ENCODE results near the gene CASKIN2. TPM values are rescaled to one million over a fixed set of nuclear protein-coding genes. Genes with fewer than 3 reads are reported as not detected.
"Not testable (repeated sequence)": the region's sequence is repeated elsewhere in the genome, so short reads cannot be mapped to it uniquely, and the experiment has no call there.

CASKIN2 gene
- total RNA-seq, 1 donor from 2014 or later = 2.2 TPM

DNA sequence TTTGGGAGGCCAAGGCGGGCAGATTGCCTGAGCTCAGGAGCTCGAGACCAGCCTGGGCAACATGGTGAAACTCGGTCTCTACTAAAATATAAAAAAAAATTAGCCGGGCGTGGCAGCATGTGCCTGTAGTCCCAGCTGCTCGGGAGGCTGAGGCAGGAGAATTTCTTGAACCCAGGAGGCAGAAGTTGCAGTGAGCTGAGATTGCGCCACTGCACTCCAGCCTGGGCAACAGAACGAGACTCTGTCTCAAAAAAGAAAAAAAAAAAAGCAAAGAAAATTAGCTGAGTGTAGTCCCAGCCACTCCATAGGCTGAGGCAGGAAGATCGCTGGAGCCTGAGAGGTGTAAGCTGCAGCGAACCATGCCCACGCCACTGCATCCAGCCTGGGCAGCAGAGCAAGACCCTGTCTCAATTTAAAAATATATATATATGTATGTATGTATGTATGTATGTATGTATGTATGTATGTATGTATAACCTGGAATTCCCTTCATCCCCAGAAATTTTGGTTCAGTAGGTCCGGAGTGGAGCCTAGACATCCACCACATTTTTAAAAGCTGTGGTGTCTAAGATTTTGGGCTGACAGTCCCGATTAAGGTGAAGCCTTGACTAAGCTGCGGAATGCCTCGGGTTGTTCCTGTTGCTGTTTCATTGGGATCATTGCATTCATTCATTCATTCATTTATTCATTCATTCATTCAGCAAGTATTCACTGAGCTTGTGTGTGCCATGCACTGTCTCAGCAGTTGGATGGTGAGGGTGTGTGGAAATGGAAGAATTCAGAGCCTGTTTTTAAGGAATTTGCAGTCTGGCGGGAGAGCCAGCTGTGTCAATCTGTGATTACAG is 33.0 kb downstream of the CASKIN2 start:
- intact Hi-C loops (cut with micrococcal nuclease) = no loop called here
- H3K27ac Mint-ChIP-seq = no peak overlapping the region

DNA sequence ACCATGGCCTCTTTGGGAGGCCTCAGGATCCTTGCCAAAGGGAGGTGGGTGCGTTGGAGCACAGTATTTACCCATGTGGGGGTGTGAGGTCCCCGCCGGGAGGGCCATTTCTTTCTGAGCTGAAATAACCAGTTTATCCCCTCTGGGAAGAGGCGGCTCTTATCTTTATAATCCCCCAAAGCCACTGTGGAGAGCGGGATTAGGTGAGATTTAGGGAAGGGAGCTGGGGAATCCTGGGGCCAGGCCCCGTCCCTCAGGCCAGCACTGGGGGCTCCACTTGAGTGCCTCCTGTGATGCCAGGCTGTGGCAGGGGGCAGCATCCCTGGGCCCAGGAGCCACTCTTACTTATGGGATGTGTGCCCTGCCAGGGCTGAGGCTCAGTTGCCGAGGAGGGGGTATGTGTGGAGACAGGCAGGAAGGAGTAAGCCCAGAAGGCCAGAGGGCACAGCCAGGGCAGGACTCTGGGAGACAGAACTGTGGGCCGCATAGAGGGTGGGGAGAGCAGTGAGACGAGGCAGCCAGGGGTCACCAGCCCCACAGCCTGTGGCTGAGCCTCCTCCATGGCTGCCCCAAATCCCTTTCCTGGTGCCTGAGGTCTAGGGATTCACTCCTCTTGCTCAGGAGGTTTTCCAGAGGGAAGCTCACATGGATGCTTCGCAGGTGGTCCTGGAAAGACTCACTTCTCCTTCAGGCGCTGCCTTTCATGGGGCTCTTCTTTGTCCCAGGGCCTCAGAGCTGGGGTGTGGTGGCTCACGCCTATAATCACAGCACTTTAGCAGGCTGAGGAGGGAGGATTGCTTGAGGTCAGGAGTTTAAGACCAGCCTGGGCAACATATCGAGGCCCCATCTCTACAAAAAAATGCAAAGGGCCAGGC is 33.9 kb downstream of the CASKIN2 start:
- Mint-ChIP-seq H3K4me3 (ENCODE audit: low read depth) (no peak overlapping the region), H3K27ac (no peak overlapping the region), H3K9me3 (no peaks in the 10 kb centered on the region), H3K36me3 (ENCODE audit: low read depth) (peaks cover 4% of the 10 kb centered on the region), H3K4me1 (ENCODE audit: low read depth) (peaks cover 7% of the 10 kb centered on the region), H3K27me3 (ENCODE audit: low read depth) (no peaks in the 10 kb centered on the region)
- no peak for DNase-seq (ENCODE audit: low spot score)
- intact Hi-C loops (cut with micrococcal nuclease) = no loop called here

More for the DNA sequence above, 33.0 kb downstream of the CASKIN2 start:
- H3K9me3 Mint-ChIP-seq = no peaks in the 10 kb centered on the region
- H3K4me3 Mint-ChIP-seq (ENCODE audit: low read depth) = no peak overlapping the region
- H3K36me3 Mint-ChIP-seq (ENCODE audit: low read depth) = peaks cover 6% of the 10 kb centered on the region
- H3K27me3 Mint-ChIP-seq (ENCODE audit: low read depth) = no peaks in the 10 kb centered on the region
- H3K4me1 Mint-ChIP-seq (ENCODE audit: low read depth) = peaks cover 14% of the 10 kb centered on the region
- no peak for DNase-seq (ENCODE audit: low spot score)

DNA sequence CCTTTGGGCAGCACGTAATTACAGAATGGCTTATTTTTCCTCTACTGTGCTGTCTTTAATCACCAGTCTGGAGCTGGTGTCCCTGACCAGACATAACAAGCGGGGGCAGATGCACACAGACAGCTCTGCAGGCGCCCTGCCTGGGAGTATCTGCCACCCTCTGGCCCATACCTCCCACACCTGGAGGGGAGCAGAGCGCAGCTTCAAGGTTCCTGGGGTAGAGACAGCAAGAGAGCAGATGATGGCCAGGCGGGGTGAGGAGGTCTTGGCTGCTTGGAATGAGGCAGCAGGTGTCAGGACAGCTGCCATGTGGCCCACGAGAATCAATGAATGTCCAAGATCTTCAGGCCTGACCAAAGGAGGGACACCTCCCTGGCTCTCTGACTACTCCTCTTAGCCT is 35.1 kb downstream of the CASKIN2 start:
- H3K36me3 Mint-ChIP-seq (ENCODE audit: low read depth) = no peaks in the 10 kb centered on the region
- no peak overlapping the region for H3K27ac Mint-ChIP-seq
- peaks cover 4% of the 10 kb centered on the region for H3K4me1 Mint-ChIP-seq (ENCODE audit: low read depth)
- intact Hi-C loops (cut with micrococcal nuclease) = no loop called here
- H3K27me3 Mint-ChIP-seq (ENCODE audit: low read depth) = no peaks in the 10 kb centered on the region
- no peaks in the 10 kb centered on the region for H3K9me3 Mint-ChIP-seq
- no peak for DNase-seq (ENCODE audit: low spot score)
- H3K4me3 Mint-ChIP-seq (ENCODE audit: low read depth) = no peak overlapping the region

DNA sequence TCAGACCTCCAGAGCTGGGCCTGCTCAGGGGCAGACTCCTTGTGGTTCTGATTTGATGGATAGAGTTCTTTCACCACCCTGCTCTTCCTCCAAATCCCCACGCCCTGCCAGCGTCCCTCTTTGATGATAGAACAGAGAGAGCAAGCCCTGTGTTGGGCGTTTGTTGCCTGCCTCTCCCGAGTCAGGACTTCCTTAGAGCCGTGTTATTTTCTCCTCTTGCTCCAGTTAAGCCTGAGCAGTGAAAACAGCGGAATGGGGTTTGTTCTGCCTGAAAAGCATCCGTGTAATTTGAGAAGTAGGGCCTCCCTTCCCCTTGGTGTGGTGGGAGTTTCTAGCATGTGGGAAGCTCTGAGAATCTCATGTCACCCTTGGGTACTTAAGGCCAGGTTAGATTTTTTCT is 36.8 kb downstream of the CASKIN2 start:
- Mint-ChIP-seq H3K4me1 (ENCODE audit: low read depth) (no peaks in the 10 kb centered on the region), H3K9me3 (no peaks in the 10 kb centered on the region), H3K27ac (no peak overlapping the region), H3K27me3 (ENCODE audit: low read depth) (no peaks in the 10 kb centered on the region), H3K36me3 (ENCODE audit: low read depth) (no peaks in the 10 kb centered on the region), H3K4me3 (ENCODE audit: low read depth) (no peak overlapping the region)
- no peak for DNase-seq (ENCODE audit: low spot score)
- intact Hi-C loops (cut with micrococcal nuclease) = no loop called here

DNA sequence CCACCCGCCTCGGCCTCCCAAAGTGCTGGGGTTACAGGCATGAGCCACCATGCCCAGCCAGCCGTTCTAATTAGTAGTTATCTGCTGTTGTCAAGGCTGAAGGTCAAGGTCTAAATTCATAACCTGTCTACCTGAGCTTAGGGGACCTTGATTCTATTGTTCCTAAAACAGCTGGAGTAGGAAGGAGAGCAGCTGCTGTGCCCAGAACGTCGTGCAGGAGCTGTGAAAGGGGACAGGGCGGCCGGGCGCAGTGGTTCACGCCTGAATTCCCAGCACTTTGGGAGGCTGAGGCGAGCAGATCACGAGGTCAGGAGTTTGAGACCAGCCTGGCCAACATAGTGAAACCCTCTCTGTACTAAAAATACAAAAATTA is 37.9 kb downstream of the CASKIN2 start:
- H3K27ac Mint-ChIP-seq; intact Hi-C loops (cut with micrococcal nuclease); H3K36me3 Mint-ChIP-seq (ENCODE audit: low read depth); H3K27me3 Mint-ChIP-seq (ENCODE audit: low read depth); H3K9me3 Mint-ChIP-seq; DNase-seq (ENCODE audit: low spot score); H3K4me3 Mint-ChIP-seq (ENCODE audit: low read depth); H3K4me1 Mint-ChIP-seq (ENCODE audit: low read depth): not testable (repeated sequence)

DNA sequence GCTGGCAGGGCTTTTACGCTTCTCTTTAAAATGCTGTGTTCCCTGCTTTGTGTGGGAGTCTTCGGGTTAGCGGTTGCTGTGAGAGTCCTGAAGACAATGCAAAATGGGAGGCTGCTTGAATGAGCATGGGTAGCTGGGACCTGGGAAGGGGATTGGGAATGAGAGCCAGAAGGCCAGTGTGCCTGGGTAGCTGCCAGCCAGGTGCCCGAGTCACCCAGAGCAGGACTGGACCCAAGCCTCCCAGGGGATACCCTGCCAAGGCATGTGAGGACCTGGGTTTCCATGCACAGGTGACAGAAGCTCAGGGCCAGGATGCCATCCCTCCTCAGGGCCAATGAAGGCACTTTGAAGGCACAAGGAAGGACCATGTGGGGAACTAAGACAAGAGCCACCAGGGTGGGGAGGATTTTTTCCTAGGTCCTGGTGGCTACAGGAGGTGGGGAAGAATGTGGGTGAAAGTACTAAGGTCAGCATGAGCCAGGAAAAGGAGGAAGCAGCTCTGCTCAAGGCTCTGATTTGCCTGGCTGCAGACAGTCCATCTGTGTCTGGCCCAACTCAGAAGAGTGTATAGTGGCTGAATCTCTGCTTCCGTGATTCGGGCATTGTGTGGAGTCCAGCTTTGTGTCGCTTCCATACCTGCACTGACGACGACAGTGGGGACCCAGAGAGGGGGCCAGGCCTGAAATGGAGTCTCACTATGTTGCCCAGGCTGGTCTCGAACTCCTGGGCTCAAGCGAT is 38.4 kb downstream of the CASKIN2 start:
- intact Hi-C loops (cut with micrococcal nuclease) = no loop called here
- Mint-ChIP-seq H3K4me1 (ENCODE audit: low read depth) (no peaks in the 10 kb centered on the region), H3K27ac (no peak overlapping the region), H3K27me3 (ENCODE audit: low read depth) (no peaks in the 10 kb centered on the region), H3K4me3 (ENCODE audit: low read depth) (no peak overlapping the region), H3K9me3 (no peaks in the 10 kb centered on the region), H3K36me3 (ENCODE audit: low read depth) (peaks cover 10% of the 10 kb centered on the region)
- DNase-seq (ENCODE audit: low spot score) = no peak

DNA sequence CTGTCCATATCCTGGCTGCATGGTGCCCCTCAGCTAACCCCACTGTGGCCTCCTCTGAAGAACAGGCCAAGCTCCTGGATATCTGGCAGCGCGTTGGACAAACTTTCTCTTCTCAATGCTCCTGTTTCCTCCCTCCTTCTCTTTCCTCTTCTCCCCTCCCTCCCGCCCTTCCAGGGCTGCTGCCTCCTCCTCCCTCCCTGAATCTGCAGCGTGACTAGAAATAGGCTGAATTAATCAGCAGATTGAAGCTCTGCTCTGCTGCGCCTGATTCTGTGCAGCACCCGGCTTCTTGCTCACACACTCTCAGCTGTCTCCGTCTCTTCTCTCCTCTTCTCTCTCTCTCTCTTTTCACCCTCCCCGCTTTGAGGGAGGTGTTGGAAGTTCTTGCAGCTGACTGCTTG is 39.1 kb downstream of the CASKIN2 start:
- H3K4me3 Mint-ChIP-seq (ENCODE audit: low read depth) = no peak overlapping the region
- no peaks in the 10 kb centered on the region for H3K27me3 Mint-ChIP-seq (ENCODE audit: low read depth)
- no peak overlapping the region for H3K27ac Mint-ChIP-seq
- peaks cover 14% of the 10 kb centered on the region for H3K36me3 Mint-ChIP-seq (ENCODE audit: low read depth)
- no peak for DNase-seq (ENCODE audit: low spot score)
- no peaks in the 10 kb centered on the region for H3K4me1 Mint-ChIP-seq (ENCODE audit: low read depth)
- intact Hi-C loops (cut with micrococcal nuclease) = no loop called here
- no peaks in the 10 kb centered on the region for H3K9me3 Mint-ChIP-seq

DNA sequence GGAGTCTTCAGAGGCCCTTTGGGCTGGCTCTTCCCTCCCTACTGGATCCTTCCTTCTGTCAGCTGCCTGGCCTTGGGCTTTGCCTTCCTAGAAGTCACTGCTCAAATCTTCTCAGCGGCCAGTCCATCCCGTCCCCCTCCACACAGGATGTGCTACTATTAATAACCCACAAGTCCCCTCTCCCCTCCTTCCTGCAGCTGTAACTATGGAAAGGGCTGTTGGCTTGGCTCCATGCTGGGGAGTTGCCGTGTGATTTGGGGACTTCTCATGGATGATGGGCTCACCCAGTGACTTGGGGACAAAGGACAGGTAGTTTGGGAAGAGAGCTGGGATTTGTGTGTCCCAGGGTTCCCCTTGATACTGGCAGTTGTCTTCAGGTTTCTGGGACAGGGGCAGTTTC is 39.5 kb downstream of the CASKIN2 start:
- no peak for DNase-seq (ENCODE audit: low spot score)
- Mint-ChIP-seq H3K36me3 (ENCODE audit: low read depth) (peaks cover 14% of the 10 kb centered on the region), H3K4me1 (ENCODE audit: low read depth) (no peaks in the 10 kb centered on the region), H3K27ac (no peak overlapping the region), H3K27me3 (ENCODE audit: low read depth) (no peaks in the 10 kb centered on the region), H3K4me3 (ENCODE audit: low read depth) (no peak overlapping the region), H3K9me3 (no peaks in the 10 kb centered on the region)
- intact Hi-C loops (cut with micrococcal nuclease) = no loop called here

DNA sequence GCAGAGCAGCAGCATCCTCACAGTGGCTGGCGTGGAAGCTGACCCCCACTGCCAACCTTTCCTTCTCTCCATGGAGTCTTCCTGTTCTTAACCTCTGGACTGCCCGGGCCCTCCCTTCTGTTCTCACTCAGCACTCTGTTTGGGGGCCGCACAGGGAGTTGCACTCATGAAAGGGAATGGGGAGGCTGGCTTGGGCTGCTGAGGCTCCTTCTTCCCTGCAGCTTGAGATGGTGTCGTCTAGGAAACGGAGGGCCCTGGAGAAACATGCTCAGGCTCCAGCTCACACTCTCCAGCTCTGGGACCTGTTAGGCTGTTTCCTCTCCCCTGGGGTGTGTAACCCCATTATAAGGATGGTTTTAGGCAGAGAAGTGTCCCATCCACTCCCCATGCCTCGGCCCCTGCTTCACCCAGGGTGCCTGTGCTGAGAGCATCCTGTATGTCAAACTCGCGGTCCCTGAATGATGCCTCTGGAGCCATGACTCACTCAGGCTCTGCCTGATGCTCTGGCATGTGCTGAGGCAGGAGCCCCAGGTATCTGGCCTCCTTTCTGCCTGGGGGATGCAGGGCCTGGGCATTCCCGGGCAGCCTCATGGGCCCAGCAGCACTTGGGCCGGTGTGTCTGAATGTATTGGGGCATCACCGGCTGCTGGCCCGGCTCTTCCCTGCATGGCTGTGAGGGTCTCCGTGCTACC is 40.0 kb downstream of the CASKIN2 start:
- intact Hi-C loops (cut with micrococcal nuclease) = no loop called here
- Mint-ChIP-seq H3K4me1 (ENCODE audit: low read depth) (no peaks in the 10 kb centered on the region), H3K27ac (no peak overlapping the region), H3K4me3 (ENCODE audit: low read depth) (no peak overlapping the region), H3K27me3 (ENCODE audit: low read depth) (no peaks in the 10 kb centered on the region), H3K36me3 (ENCODE audit: low read depth) (peaks cover 14% of the 10 kb centered on the region), H3K9me3 (no peaks in the 10 kb centered on the region)
- DNase-seq (ENCODE audit: low spot score) = no peak

DNA sequence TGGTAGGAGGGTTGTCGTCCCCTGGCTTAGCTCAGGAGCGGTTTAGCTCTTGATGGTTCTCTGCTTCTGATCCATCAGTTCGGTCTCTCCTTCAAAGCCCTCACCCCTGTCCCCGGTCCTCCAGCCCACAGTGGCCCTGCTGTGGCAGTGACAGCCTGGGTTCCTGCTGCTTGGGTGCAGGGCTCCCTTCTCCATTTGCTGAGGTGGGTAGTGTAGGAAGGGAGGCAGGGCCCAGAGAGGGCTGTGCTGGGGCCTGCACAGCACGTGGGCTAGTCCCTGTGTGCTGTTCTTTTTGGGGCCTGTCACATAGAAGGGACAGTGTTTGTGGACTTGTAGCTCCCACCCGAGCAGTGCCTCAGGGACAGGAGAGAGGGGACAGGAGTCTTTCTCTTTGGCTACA is 40.6 kb downstream of the CASKIN2 start:
- Mint-ChIP-seq H3K9me3 (no peaks in the 10 kb centered on the region), H3K27ac (no peak overlapping the region), H3K4me3 (ENCODE audit: low read depth) (no peak overlapping the region), H3K4me1 (ENCODE audit: low read depth) (no peaks in the 10 kb centered on the region), H3K27me3 (ENCODE audit: low read depth) (no peaks in the 10 kb centered on the region), H3K36me3 (ENCODE audit: low read depth) (peaks cover 14% of the 10 kb centered on the region)
- intact Hi-C loops (cut with micrococcal nuclease) = no loop called here
- DNase-seq (ENCODE audit: low spot score) = no peak

DNA sequence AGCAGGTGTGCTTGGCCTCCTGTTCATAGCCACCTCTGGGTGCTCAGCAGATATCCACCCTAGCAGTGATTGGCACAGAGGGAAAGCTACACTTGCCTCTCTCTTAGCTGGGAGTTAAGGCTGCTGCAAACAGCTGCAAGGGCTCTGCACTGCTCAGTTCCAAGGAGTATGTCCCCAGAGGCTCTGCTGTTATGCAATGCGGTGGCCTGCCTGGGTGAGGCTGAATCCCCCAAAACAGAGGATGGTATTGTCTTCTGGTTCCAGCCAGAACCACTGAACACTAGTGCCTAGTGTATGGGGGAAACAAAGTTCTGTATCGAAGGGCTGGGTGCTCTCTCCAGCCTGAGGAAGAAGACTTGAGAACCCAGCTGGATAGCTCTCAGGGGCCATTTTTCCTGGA is 42.1 kb downstream of the CASKIN2 start:
- H3K9me3 Mint-ChIP-seq = no peaks in the 10 kb centered on the region
- no peak overlapping the region for H3K4me3 Mint-ChIP-seq (ENCODE audit: low read depth)
- no peaks in the 10 kb centered on the region for H3K27me3 Mint-ChIP-seq (ENCODE audit: low read depth)
- intact Hi-C loops (cut with micrococcal nuclease) = no loop called here
- no peak overlapping the region for H3K27ac Mint-ChIP-seq
- no peaks in the 10 kb centered on the region for H3K4me1 Mint-ChIP-seq (ENCODE audit: low read depth)
- H3K36me3 Mint-ChIP-seq (ENCODE audit: low read depth) = peaks cover 14% of the 10 kb centered on the region
- DNase-seq (ENCODE audit: low spot score) = no peak

DNA sequence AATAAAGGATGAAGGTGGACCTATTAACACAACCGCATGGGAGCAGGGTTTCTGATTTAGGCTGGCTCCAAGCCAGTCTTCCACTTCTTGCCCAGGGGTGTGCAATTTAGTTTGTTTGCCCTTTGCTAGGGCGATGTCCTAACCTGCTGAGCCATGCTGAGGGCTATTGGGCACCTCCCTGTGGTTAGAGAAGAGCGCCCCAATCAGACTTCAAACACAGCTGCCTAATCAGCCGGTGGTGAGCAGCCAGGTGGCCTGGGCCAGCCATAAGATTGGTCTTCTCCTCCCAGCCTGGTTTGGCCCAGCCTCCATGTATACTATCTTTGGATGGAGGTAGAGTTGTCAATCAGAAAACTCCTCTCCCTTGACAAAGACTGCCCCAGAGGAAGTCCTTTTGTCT is 43.2 kb downstream of the CASKIN2 start:
- DNase-seq (ENCODE audit: low spot score) = no peak
- H3K27ac Mint-ChIP-seq = no peak overlapping the region
- no peaks in the 10 kb centered on the region for H3K4me1 Mint-ChIP-seq (ENCODE audit: low read depth)
- H3K4me3 Mint-ChIP-seq (ENCODE audit: low read depth) = no peak overlapping the region
- no peaks in the 10 kb centered on the region for H3K9me3 Mint-ChIP-seq
- intact Hi-C loops (cut with micrococcal nuclease) = no loop called here
- H3K27me3 Mint-ChIP-seq (ENCODE audit: low read depth) = no peaks in the 10 kb centered on the region
- peaks cover 14% of the 10 kb centered on the region for H3K36me3 Mint-ChIP-seq (ENCODE audit: low read depth)

Data from activated T-helper 2 cell treated with anti-CD3 and anti-CD28 coated beads, Interferon-gamma antibody, Interleukin-2, Interleukin-4, amounts not matched to agents 10 μg/mL and 5 μg/mL and 100 μg/mL, durations not matched to agents 14 hours and 24 hours and 36 hours (primary cell).